Fibroblast of villous mesenchyme (primary cell): ENCODE results near the gene PRPSAP2. TPM values are rescaled to one million over a fixed set of nuclear protein-coding genes. Genes with fewer than 3 reads are reported as not detected.

ENCODE experiments used
- DNase-seq: peaks from one replicate; pipeline ENCODE4 v3.0.0-alpha.2; 2010; ENCODE audit warnings: low read depth
- H3K4me3 ChIP-seq: 2 replicates; pipeline ENCODE4 v1.5.1; 2011; ENCODE audit warnings: low read depth, mild to moderate bottlenecking, low read length
- total RNA-seq: library from RNA; depleted of rRNA; stranded (reverse); fragments of >200 nt; gene quantifications from 2 replicates; pipeline ENCODE4 v1.2.3, GENCODE V29; 2012
- TF ChIP-seq, protein P1 (sequence below): IDR thresholded peaks from 2 replicates; pipeline ENCODE4 v1.5.1; 2012; ENCODE audit warnings: low read depth, mild to moderate bottlenecking, low read length; ENCODE audit not compliant: insufficient read depth

Gene PRPSAP2
- total RNA-seq, 1 donor, result 51.4 TPM

DNA sequence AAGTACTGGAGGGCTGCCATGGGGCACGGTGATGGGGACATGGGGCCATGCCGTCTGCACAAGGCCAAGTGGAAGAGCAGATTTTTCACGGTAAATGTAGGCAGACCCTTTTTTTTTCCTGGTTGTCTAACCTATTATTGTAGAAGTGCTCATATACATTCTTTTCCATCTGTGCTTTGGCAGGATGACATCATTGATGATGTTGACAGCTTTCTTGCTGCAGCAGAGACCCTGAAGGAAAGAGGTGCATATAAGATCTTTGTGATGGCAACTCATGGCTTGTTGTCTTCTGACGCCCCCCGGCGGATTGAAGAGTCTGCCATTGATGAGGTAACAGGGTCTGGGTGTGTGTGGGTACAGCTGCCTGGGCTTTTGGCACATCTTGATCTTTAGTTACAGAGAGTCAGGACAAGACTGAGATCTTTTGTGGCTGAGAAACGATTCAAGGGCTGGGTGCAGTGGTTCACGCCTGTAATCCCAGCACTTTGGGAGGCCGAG, 70.7 kb downstream of the PRPSAP2 start:
- no peak overlapping the region for H3K4me3 ChIP-seq
- TF ChIP-seq, protein P1, sequence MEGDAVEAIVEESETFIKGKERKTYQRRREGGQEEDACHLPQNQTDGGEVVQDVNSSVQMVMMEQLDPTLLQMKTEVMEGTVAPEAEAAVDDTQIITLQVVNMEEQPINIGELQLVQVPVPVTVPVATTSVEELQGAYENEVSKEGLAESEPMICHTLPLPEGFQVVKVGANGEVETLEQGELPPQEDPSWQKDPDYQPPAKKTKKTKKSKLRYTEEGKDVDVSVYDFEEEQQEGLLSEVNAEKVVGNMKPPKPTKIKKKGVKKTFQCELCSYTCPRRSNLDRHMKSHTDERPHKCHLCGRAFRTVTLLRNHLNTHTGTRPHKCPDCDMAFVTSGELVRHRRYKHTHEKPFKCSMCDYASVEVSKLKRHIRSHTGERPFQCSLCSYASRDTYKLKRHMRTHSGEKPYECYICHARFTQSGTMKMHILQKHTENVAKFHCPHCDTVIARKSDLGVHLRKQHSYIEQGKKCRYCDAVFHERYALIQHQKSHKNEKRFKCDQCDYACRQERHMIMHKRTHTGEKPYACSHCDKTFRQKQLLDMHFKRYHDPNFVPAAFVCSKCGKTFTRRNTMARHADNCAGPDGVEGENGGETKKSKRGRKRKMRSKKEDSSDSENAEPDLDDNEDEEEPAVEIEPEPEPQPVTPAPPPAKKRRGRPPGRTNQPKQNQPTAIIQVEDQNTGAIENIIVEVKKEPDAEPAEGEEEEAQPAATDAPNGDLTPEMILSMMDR, result no peak
- DNase-seq, result no peak

DNA sequence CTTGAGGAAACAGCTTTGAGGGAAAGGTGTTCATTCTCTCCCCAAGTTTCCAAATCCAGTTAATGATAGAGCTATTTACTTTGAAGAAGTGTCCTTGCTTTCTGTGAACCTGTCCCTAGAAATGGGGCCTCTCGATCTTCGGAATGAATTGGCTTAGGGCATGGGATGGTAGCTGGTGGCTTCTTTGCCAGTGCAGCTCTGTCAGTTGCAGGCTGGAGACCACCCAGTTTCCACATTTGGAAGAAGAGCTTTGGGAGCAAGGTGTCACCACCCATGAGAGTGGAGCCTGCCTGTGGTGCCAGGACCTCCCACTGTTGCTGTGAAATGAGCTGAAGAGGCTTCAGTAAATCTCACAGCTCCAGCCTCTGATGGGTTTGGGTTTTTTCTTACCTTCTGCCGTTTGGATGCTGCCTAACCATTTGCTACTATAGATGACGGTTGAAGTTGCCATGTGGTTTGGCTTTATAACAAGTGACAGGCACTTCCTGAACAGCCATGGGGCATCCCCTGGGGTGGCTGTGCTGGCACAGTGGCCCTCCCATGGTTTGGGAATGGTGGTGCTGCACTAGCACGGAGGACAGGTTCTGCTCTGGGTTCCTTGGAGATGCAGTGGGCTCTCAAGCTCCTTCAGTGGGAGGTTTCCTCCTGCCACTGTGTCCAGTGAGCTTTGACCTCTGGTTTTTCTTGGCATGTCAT, 74.6 kb downstream of the PRPSAP2 start:
- no peak for DNase-seq
- H3K4me3 ChIP-seq, result no peak overlapping the region
- TF ChIP-seq, protein P1, result no peak

DNA sequence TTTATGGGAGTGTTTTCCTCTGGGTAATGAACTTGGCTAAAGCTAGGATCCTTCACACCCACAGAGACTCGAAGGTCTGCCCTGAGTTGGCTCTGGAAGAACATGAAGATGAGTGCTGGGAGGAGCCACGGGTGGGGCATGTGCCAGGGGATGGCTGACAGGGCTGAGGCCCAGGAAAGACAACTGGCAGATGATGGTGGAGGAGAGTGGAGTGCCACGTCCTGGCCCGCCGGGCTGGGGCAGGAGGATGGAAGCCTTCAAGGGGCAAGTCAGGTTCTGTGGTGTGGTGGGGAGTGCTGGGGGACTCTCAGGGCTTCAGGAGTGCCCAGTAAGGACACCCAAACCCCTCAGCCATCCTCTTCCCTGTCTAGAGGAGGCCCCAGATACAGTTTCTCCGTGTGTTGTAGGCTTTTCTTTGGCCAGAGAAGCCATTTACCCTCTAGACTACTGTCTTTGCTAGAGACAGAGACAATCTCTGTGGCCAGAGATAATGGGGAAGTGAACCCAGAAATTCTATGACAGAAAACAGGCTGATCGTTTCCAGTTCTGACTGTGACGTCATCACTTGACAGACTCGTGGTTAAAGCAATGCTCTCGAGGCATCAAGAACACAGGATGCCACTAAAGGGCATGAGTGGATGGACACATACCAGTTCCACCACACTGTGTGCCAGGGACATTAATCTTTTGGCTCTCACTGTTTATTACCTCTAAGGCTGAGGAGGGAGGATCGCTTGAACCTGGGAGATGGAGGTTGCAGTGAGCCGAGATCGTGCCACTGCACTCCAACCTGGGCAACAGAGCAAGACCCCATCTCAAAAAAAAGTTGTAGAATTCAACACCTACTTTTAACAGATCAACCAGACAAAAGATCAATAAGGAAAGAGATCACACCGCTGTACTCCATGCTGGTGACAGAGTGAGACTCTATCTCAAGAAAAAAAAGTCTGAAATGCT, 75.4 kb downstream of the PRPSAP2 start:
- TF ChIP-seq, protein P1, result no peak
- no peak overlapping the region for H3K4me3 ChIP-seq
- no peak for DNase-seq

DNA sequence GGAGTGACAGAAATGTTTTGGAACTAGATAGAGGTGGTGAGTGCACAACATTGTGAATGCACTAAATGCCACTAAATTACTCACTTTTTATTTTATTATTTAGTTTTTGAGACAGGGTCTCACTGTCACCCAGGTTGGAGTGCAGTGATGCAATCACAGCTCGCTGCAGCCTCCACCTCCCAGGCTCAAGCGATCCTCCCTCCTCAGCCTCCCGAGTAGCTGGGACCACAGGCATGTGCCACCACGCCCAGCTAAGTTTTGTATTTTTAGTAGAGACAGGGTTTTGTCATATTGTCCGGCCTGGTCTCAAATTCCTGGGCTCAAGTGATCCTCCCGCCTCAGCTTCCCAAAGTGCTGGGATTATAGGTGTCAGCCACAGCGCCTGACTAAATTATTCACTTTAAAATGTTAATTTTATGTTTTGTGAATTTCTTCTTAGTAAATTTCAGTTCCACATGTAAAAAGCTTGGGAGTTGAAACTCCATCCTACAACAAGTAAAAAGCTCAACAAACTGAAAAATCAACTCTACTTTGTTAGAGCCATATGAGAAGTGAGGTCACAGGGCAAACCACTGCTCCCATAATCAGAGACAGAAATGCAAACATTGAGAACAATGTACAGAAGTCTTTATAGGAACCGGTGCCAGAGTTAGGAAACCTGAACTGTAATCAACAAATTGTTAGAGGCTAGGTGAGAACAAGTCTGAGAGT, 80.2 kb downstream of the PRPSAP2 start:
- DNase-seq, result no peak
- TF ChIP-seq, protein P1, result no peak
- H3K4me3 ChIP-seq, result no peak overlapping the region

DNA sequence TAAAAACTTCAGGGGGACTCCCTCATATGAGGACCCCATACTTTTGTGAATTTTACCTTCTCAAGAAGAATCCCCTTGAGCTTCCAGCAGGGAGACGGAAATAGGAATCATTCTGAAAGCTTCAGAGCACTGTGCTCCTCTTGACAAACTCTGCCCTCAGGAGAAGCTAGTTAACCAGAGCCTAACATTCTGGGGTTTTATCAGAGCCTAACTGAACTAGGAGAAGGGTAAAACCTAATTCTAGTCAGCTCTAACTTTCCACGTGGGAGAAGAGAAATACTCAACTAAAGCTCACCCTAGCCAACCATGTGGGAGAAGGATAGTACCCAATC, 80.7 kb downstream of the PRPSAP2 start:
- TF ChIP-seq, protein P1, result no peak
- no peak overlapping the region for H3K4me3 ChIP-seq
- no peak for DNase-seq

DNA sequence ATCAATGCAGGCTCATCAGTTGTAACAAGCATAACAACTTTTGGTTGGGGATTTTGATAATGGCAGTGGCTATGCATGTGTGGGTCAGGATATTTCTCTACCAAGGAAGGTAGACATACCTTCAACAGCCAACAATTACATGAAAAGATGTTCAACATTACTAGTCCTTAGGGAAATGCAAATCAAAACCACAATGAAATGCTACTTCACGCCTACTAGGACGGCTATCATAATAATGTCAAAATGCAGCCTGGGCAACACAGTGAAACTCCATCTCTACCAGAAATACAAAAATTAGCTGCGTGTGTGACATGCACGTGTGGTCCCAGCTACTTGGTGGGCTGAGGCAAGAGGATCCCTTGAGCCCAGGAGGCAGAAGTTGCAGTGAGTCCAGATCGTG, 86.7 kb downstream of the PRPSAP2 start:
- DNase-seq, result no peak
- TF ChIP-seq, protein P1, result no peak
- H3K4me3 ChIP-seq, result no peak overlapping the region
